AG04449 (cell line): ENCODE measurements around the gene PGP.
"Not testable (repeated sequence)": the region's sequence is repeated elsewhere in the genome, so short reads cannot be mapped to it uniquely, and the experiment has no call there.

Experiments used
- CTCF ChIA-PET: fragments of 350-600 bp; formaldehyde crosslinking; extraction: SDS; loops from one replicate; lab custom pipeline; 2021; ENCODE audit warnings: antibody characterized with exemption; lab: Yijun Ruan, JAX
- POLR2A ChIA-PET: fragments of 400-600, 350-600 bp; formaldehyde crosslinking; extraction: SDS; loops from one replicate; lab custom pipeline; 2020; ENCODE audit warnings: antibody characterized with exemption, inconsistent platforms; lab: Yijun Ruan, JAX
- DNase-seq: peaks from one replicate; pipeline ENCODE4 v3.0.0-alpha.2; 2010; ENCODE audit warnings: low read depth, low spot score
- H3K4me3 ChIP-seq: 2 replicates; pipeline ENCODE4 v1.5.1; 2011; ENCODE audit warnings: low read depth, mild to moderate bottlenecking, control low read depth, low read length
- CTCF ChIP-seq: IDR thresholded peaks from one replicate; pipeline ENCODE4 v1.5.1; 2011; ENCODE audit warnings: mild to moderate bottlenecking, moderate library complexity, low read length, control low read depth, inconsistent platforms; ENCODE audit not compliant: insufficient read depth; ENCODE audit errors: missing control alignments

Gene PGP

GRCh38 chr16:2214719-2214968 is at the start of gene PGP:
Gene PGP, minus strand, starts transcription at chr16:2214840. Its CDS starts 63 bp downstream, at chr16:2214777.
- no peak for DNase-seq
- TF ChIP-seq CTCF: no peak
- peak within 1 kb of the TSS; percentile 71 for H3K4me3 ChIP-seq
- POLR2A ChIA-PET: interaction anchor here (0.8 to 2.6 kb wide), 4 partner anchors 9 to 60 kb away, joined by 6 to 13 read pairs (median 6); partner anchors contain the start of genes E4F1, ECI1 and TRAF7
- CTCF ChIA-PET: interaction anchor here (0.9 kb wide), 1 partner anchor 287 kb away, joined by 3 read pairs; no protein-coding TSS in a partner anchor

- ChIA-PET POLR2A (interaction anchor here (0.7 to 1.1 kb wide), 3 partner anchors 12 to 435 kb away, joined by 3 to 4 read pairs (median 3); partner anchors contain the start of gene ECI1), CTCF (interaction anchor here (1.2 to 7.2 kb wide), 2 partner anchors 10 to 159 kb away, joined by 3 to 44 read pairs; partner anchors contain the start of gene ECI1)
- DNase-seq, H3K4me3 ChIP-seq: not testable (repeated sequence)
These were observed 48.4 kb upstream of the PGP start for GRCh38 chr16:2263026-2263425.

- ChIA-PET CTCF (no interaction called here), POLR2A (interaction anchor here (2.1 kb wide), 1 partner anchor 9 kb away, joined by 6 read pairs; the partner anchor contains the start of gene ECI1)
- no peak overlapping the region for H3K4me3 ChIP-seq
- DNase-seq: no peak
- TF ChIP-seq CTCF: no peak
These were observed 45.6 kb upstream of the PGP start for GRCh38 chr16:2260250-2260649.

GRCh38 chr16:2258530-2258929 is 43.9 kb upstream of the PGP start:
- not testable (repeated sequence) for H3K4me3 ChIP-seq, DNase-seq
- POLR2A ChIA-PET: interaction anchor here (0.6 kb wide), 1 partner anchor 20 kb away, joined by 3 read pairs; no protein-coding TSS in a partner anchor
- CTCF ChIA-PET: interaction anchor here (1.0 to 1.6 kb wide), 2 partner anchors 11 to 243 kb away, joined by 3 to 4 read pairs; no protein-coding TSS in a partner anchor

- no peak for DNase-seq
- no peak for TF ChIP-seq CTCF
- CTCF ChIA-PET: interaction anchor here (1.0 to 1.6 kb wide), 3 partner anchors 9 to 244 kb away, joined by 3 to 4 read pairs (median 3); no protein-coding TSS in a partner anchor
- no peak overlapping the region for H3K4me3 ChIP-seq
- POLR2A ChIA-PET: no interaction called here
These were observed 43.1 kb upstream of the PGP start for GRCh38 chr16:2257726-2258125.

GRCh38 chr16:2256531-2257140 is 42.0 kb upstream of the PGP start:
- CTCF ChIA-PET: interaction anchor here (1.2 kb wide), 1 partner anchor 10 kb away, joined by 3 read pairs; no protein-coding TSS in a partner anchor
- no peak for DNase-seq
- TF ChIP-seq CTCF: no peak
- POLR2A ChIA-PET: no interaction called here
- H3K4me3 ChIP-seq: no peak overlapping the region

GRCh38 chr16:2253293-2253692 is 38.7 kb upstream of the PGP start:
- POLR2A ChIA-PET: interaction anchor here (0.7 kb wide), 1 partner anchor 48 kb away, joined by 3 read pairs; the partner anchor contains the start of gene MLST8
- CTCF ChIA-PET: interaction anchor here (0.6 to 6.1 kb wide), 2 partner anchors 11 to 131 kb away, joined by 4 to 44 read pairs; no protein-coding TSS in a partner anchor
- no peak overlapping the region for H3K4me3 ChIP-seq
- DNase-seq: no peak
- no peak for TF ChIP-seq CTCF
